Osteocyte (in vitro differentiated cells): ENCODE results near the gene PMFBP1. TPM values are rescaled to one million over a fixed set of nuclear protein-coding genes. Genes with fewer than 3 reads are reported as not detected.

Experiments used
- DNase-seq: peaks from one replicate; pipeline ENCODE4 v3.0.0; 2021; ENCODE audit warnings: mixed read lengths; ENCODE audit not compliant: unreplicated experiment; ENCODE audit errors: extremely low spot score
- H3K27ac Mint-ChIP-seq: one replicate; pipeline ENCODE4 v1.8.0; 2021; ENCODE audit warnings: mild to moderate bottlenecking, mixed read lengths; ENCODE audit not compliant: unreplicated experiment
- H3K27me3 Mint-ChIP-seq: one replicate; pipeline ENCODE4 v1.8.0; 2021; ENCODE audit warnings: mixed read lengths; ENCODE audit not compliant: unreplicated experiment
- H3K36me3 Mint-ChIP-seq: one replicate; pipeline ENCODE4 v1.8.0; 2021; ENCODE audit warnings: mixed read lengths; ENCODE audit not compliant: unreplicated experiment
- H3K4me1 Mint-ChIP-seq: one replicate; pipeline ENCODE4 v1.8.0; 2021; ENCODE audit warnings: mixed read lengths; ENCODE audit not compliant: unreplicated experiment
- H3K4me3 Mint-ChIP-seq: one replicate; pipeline ENCODE4 v1.8.0; 2021; ENCODE audit warnings: mild to moderate bottlenecking, moderate library complexity, mixed read lengths; ENCODE audit not compliant: unreplicated experiment
- H3K9me3 Mint-ChIP-seq: one replicate; pipeline ENCODE4 v1.8.0; 2021; ENCODE audit warnings: mixed read lengths; ENCODE audit not compliant: unreplicated experiment
- total RNA-seq: library from RNA; stranded (reverse); gene quantifications from 2 replicates; pipeline ENCODE4 v1.2.1, GENCODE V29; 2021
- TF ChIP-seq, protein P1 (sequence below): fragments of 200-600 bp; sonication (generic); IDR thresholded peaks from 2 replicates; pipeline ENCODE4 v1.5.0; 2021; ENCODE audit warnings: antibody characterized with exemption, mild to moderate bottlenecking, moderate library complexity

PMFBP1 gene
- total RNA-seq, 1 donor from 2014 or later, result 2.8 TPM

DNA sequence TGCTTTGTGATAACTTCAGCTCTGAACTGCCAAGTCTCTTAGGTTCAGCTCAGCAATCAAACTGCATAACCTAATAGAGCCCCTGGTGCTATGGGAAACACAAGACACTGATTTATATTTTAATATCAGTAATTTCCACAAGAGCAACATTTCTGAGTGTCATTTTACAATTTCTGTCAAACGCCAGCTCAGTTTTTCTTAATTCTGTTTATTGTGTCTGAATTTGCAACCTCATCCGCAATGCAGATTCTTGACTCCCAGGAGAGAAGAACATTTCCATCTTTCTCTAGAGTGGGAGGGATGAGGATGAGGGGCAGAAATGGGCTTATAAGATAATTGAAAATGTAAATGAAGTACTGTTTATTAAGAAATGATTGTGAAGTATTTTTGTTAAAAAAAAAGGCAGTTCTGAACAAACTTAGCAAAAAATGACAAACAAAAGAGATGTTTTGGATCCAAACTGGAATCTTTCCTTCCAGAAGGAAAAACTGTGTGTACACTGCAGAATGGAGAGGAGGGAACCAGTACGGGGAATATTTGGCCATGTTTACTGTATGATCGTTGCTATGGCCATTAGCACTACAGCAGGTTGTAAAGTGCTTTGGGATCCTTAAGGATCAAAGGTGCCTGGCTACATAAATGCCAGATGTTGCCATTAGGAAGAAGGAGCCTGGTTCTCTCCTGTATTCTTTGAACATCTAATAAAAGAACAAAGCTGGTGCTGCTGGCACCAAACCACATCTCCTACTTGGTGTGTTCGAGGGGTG lies 7.4 kb upstream of the PMFBP1 start:
- H3K27ac Mint-ChIP-seq, result no peak overlapping the region
- no peak for DNase-seq
- H3K36me3 Mint-ChIP-seq, result no peaks in the 10 kb centered on the region
- H3K4me1 Mint-ChIP-seq, result no peaks in the 10 kb centered on the region
- H3K4me3 Mint-ChIP-seq, result no peak overlapping the region
- H3K27me3 Mint-ChIP-seq, result peaks cover 13% of the 10 kb centered on the region
- peaks cover 12% of the 10 kb centered on the region for H3K9me3 Mint-ChIP-seq
- TF ChIP-seq, protein P1, sequence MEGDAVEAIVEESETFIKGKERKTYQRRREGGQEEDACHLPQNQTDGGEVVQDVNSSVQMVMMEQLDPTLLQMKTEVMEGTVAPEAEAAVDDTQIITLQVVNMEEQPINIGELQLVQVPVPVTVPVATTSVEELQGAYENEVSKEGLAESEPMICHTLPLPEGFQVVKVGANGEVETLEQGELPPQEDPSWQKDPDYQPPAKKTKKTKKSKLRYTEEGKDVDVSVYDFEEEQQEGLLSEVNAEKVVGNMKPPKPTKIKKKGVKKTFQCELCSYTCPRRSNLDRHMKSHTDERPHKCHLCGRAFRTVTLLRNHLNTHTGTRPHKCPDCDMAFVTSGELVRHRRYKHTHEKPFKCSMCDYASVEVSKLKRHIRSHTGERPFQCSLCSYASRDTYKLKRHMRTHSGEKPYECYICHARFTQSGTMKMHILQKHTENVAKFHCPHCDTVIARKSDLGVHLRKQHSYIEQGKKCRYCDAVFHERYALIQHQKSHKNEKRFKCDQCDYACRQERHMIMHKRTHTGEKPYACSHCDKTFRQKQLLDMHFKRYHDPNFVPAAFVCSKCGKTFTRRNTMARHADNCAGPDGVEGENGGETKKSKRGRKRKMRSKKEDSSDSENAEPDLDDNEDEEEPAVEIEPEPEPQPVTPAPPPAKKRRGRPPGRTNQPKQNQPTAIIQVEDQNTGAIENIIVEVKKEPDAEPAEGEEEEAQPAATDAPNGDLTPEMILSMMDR, result no peak

DNA sequence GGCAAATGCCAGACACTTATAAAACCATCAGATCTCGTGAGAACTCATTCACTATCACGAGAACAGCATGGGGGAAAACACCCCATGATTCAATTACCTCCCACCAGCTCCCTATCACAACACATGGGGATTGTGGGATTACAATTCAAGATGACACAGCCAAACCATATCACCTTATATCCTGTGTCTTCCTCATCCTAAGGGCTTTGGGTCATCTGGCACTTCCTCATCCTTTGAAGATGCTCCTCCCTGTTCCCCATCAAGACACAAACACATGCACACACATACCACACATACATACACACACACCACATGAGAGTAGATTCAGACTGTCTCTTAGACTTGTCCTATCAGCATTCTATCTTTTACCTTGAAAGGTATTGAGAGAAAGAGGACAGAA lies 2.8 kb upstream of the PMFBP1 start:
- DNase-seq, result no peak
- no peaks in the 10 kb centered on the region for H3K36me3 Mint-ChIP-seq
- peaks cover 9% of the 10 kb centered on the region for H3K27me3 Mint-ChIP-seq
- H3K27ac Mint-ChIP-seq, result no peak overlapping the region
- peaks cover 12% of the 10 kb centered on the region for H3K9me3 Mint-ChIP-seq
- H3K4me1 Mint-ChIP-seq, result no peaks in the 10 kb centered on the region
- no peak overlapping the region for H3K4me3 Mint-ChIP-seq
- TF ChIP-seq, protein P1, result no peak

DNA sequence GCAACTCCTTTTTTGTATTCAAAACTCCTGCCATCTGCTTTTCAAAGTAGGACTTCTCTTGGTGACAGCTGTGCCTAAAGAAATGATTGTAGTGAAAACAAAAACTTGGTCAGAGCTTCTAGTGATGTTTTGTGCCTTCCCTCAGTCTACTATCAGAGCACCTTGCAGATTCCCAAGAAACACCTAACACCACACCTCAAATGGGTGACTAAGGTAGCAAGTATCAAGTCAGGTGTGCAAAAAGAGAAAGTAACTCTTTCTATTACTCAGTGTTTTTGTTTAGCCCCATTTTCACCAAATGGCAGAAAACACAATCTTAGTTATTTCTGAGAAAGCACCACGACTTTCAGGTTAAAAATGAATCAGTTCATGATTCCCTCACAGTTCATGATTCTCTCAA lies 2.0 kb upstream of the PMFBP1 start:
- Mint-ChIP-seq H3K36me3 (no peaks in the 10 kb centered on the region), H3K27ac (no peak overlapping the region), H3K4me1 (no peaks in the 10 kb centered on the region), H3K27me3 (peaks cover 9% of the 10 kb centered on the region), H3K4me3 (no peak overlapping the region), H3K9me3 (peaks cover 12% of the 10 kb centered on the region)
- no peak for DNase-seq
- TF ChIP-seq, protein P1, result no peak

DNA sequence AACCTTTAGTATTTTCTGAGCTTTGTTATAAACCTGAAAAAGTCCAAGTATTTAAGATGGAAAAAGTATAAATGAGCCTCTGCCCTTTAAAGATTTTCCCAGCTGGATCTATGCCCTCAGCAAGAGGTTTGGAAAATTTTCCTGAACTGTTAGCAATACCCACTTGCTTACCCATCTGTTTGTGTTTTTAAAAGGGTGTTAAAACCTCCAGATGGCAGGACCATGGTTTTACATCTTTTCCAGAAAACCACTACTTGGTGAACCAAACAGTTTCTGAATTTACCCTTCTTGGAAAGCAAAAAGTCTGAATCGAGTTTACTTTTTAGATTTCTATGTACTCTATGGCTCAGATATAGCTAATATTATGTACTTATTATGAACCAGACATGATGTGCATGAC lies 719 bp downstream of the PMFBP1 start:
- Mint-ChIP-seq H3K4me1 (no peaks in the 10 kb centered on the region), H3K27me3 (peaks cover 12% of the 10 kb centered on the region), H3K9me3 (peaks cover 3% of the 10 kb centered on the region), H3K27ac (no peak overlapping the region), H3K36me3 (no peaks in the 10 kb centered on the region), H3K4me3 (no peak overlapping the region)
- TF ChIP-seq, protein P1, result no peak
- no peak for DNase-seq

DNA sequence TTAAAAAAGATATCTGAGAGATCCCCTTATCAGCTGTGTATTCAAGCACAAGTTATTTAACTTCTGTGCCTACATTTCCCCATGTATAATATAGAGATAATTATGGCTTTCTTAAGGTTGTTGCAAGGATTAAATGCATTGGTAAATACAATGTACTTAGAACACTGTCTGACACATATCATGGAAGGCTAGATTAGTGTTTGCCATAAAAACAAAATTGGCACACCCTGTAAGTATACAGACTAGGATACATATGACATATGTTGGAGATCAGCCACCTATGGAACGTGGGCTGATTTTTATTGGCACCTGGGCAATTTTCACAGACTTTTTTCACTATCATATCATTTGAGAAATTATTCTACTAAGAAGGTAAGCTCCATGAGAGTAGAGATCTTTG lies 2.2 kb downstream of the PMFBP1 start:
- H3K27me3 Mint-ChIP-seq, result peaks cover 13% of the 10 kb centered on the region
- H3K4me3 Mint-ChIP-seq, result no peak overlapping the region
- TF ChIP-seq, protein P1, result no peak
- no peaks in the 10 kb centered on the region for H3K36me3 Mint-ChIP-seq
- H3K9me3 Mint-ChIP-seq, result no peaks in the 10 kb centered on the region
- no peak overlapping the region for H3K27ac Mint-ChIP-seq
- no peaks in the 10 kb centered on the region for H3K4me1 Mint-ChIP-seq
- no peak for DNase-seq
